ENCODE measurements around the gene CCDC6.

GRCh38 chr10:59954296-59954695 is 47.9 kb upstream of the CCDC6 start:
- TF ChIP-seq CTCF (IDR thresholded peaks at IDR 0.05; ENCODE audit: insufficient read depth, low read length, poor library complexity, severe bottlenecking) (no peak), EZH2phosphoT487 (conservative IDR thresholded peaks at IDR 0.05; ENCODE audit: low read length) (no peak)
